GM18526 (cell line): ENCODE results near the gene PKN3.

Experiments used
- POLR2A ChIP-seq: IDR thresholded peaks from 3 replicates; pipeline ENCODE4 v1.6.1; 2011; ENCODE audit not compliant: insufficient read length; ENCODE audit errors: extremely low read depth

Gene PKN3

DNA sequence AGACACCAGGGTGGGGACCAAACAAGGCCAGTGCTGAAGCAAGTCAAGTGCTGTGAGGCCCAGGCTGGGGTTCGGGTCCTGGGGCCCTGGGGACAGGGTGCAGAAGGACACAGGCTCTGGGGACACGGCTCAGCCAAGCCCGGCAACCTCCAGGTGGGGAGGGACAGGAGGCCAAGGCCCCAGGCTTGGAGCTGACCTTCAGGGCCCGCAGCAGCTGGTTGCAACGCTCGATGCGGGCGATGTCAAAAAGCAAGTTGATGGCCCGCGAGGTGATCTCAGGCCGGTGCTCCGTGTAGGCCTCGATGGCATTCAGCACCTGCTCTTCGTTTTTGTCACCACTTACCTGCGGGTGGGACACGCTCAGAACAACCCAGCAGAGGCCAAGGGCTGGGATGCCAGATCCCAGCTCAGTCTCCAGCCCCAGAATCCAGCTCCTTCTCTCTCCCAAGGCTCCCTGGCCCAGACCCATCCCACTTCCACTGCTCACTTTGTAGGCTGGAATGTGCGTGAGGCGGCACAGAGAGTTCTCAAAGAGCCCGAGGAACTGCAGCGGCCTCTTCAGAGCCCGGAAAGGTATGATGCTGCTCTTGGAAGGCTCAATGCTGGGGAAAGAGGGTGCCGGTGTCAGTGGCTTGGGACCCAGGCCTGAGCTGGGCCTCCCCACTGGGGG is 48.8 kb downstream of the PKN3 start:
- no peak for TF ChIP-seq POLR2A

GRCh38 chr9:128753627-128754026 is 51.3 kb downstream of the PKN3 start:
- no peak for TF ChIP-seq POLR2A

GRCh38 chr9:128757602-128758001 is 55.3 kb downstream of the PKN3 start:
- TF ChIP-seq POLR2A = no peak

DNA sequence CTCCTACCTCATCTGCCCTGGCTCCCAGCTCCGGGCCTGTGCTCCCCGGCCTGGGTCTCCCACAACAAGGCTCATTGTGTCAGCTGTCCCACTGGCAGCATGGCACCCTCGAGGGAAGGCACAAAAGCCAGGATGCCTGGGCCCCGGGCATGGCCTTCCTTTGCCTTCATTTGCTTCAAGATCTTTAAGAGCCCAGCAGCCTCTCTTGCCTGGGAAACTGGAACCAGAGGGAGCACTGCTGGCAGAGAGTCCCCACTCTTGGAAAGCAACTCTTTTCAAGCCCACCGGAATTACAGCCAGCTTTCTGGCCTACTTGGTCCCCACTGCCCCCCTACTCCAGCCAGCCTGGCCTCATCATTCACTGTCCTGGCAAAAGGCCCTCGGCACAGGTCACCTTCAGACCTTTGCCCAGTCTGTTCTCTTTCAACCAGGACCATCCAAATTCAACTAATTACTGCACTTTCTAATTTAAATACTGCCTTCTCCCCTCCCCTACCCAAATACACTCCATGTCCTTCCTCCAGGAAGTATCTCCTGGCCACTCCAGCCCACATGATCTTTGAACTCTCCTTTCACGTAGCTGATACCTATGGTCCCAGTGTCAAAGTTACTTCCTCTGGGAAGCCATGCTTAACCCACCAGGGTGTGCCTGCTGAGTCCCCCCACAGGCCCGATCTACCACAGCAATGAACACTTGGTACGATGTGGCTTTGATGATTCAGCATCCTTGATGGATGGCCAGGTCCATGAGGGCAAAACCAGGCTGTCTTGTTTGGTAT is 60.6 kb downstream of the PKN3 start:
- TF ChIP-seq POLR2A = no peak

GRCh38 chr9:128764361-128764760 is 62.1 kb downstream of the PKN3 start:
- TF ChIP-seq POLR2A = no peak

GRCh38 chr9:128765499-128765898 is 63.2 kb downstream of the PKN3 start:
- no peak for TF ChIP-seq POLR2A

DNA sequence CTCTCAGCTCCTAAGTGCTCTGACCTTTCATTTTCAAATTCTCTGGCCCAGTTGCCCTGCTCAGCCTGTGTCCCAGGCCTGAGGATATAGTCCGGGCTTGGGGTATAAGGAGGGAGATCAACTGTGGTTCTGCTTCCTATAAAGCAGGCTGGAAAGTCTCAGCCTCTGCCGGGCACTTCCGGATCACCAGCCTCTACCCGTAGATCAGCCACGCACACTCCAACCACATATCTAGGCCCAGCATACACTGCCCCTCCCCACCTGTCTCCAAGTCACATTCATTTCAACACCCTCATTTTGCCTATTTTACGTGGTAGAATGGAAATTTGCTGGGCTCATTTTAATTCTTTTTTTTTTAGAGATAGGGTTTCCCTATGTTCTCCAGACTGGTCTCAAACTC is 66.3 kb downstream of the PKN3 start:
- no peak for TF ChIP-seq POLR2A
